ENCODE measurements around the gene PACSIN2.
A peak's percentile ranks its signal among the peaks of the same experiment; 100 is the strongest.
"Not testable (repeated sequence)": the region's sequence is repeated elsewhere in the genome, so short reads cannot be mapped to it uniquely, and the experiment has no call there.

The PACSIN2 gene

GRCh38 chr22:42991010-42991651 lies 23.8 kb downstream of the PACSIN2 start:
- peak; percentile 95 for DNase-seq

DNA sequence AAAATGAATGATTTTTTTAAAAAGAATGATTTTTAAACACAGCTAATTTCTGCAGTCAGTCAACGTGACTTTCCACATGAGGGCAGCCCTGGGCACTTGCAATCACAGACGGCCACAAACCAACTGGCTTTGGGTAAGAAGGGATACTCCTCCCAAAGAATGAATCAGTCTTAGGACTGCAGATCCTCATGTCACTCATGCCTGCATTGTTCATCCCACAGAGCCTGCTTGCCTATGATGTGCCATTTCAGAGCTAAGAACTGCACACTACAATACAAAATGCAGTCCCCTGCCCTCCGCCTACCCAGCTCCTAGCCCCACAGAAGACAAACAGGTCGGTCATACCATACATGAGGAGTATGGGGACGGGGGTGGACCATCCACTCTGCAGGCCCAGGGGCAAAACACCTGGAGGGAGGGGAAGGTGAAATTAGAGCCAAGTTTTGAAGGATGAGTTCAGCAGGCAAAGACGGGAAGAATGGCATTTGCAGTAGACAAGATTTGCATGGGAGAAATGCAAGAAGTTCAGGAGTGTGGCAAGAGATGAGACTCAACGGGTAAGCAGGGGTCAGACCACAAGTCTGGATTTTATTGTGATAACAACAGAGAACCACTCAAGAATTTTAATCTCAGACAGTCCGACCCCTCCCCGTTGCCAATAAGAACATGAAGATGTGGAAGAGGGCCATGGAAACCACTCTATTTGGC lies 24.7 kb downstream of the PACSIN2 start:
- DNase-seq = peak; percentile 93

GRCh38 chr22:42986115-42986514 lies 28.8 kb downstream of the PACSIN2 start:
- DNase-seq = no peak

DNA sequence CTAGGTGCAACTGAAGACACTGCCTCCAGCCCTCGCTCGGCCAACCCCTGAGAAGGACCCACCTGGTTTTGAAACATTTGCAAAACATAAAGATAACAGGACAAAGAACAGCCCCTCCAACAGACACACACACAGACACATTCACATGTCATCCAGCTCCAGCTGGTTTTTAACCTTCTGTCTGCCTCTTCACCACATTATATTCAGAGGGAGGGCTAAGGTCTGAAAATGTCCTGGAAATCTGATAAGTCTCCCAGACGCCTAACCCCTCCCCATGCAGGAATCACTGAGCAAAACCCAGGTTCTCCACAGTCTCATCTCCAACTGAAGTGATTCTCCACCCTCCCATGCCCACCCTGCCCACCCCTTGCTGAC lies 29.4 kb downstream of the PACSIN2 start:
- DNase-seq = no peak

DNA sequence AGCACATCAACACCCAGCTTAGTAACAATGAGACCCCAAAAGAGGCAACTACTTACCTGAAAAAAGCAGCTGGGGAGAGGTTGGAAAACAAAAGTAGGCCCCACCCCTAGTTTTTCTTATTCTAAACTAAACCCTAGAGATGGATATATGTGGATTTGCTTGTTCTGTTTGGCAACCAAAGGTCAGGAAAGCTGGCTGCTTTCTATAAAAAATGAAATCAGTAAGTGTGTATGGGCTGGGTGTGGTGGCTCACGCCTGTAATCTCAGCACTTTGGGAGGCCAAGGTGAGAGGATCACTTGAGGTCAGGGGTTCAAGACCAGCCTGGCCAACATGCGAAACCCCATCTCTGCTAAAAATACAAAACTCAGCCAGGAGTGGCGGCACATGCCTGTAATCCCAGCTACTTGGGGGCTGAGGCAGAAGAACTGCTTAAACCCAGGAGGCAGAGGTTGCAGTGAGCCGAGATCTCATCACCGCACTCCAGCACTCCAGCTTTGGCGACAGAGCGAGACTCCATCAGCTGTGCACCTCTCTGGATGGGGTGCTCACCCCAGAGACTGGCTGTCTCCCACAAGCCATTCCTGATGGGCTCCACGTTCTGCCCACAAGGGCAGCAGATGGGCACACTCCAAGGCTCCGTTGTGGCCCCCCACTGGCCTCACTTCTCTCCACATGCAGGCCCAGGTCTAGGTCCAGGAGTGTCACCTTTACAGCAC lies 30.0 kb downstream of the PACSIN2 start:
- DNase-seq = no peak

DNA sequence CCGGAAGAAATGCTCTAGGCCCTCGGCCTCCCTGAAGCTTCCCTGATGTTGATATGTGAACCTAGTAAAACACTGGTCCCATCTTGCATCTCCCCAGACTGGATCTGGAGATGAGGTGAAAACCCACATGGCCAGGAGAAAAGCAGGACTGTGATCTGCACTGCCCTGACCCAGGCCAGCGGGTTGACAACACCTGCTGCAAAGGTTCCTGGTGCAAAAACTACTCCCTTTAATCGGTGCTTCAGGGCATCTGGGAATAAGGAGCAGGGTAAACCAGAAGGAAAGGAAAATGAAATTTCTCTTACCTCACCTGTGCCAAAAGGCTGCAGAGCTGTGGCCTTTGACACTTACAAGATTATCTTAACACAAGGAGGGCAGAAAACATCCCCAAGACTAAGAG lies 30.6 kb downstream of the PACSIN2 start:
- DNase-seq = no peak

- no peak for DNase-seq
Measured at GRCh38 chr22:42983470-42983869, 31.5 kb downstream of the PACSIN2 start.

DNA sequence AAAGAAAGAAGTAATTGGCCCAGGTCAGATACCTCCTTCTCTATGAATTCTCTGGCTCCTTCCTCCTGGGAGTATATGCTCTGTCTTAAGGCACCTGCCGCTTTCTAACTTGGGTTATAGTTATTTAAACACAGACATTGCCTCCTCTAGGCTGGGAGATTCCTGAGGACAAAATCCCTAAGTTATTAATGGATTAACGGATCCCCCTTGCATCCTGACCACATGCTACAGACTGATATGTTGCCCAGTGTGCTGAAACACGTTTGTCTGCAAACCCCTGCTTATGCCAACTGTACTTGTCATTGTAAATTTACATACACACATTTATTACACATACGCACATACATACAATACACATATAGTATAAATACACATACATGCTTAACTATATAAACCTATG lies 35.3 kb downstream of the PACSIN2 start:
- DNase-seq = no peak

- no peak for DNase-seq
Measured at GRCh38 chr22:42978453-42979103, 36.4 kb downstream of the PACSIN2 start.

DNA sequence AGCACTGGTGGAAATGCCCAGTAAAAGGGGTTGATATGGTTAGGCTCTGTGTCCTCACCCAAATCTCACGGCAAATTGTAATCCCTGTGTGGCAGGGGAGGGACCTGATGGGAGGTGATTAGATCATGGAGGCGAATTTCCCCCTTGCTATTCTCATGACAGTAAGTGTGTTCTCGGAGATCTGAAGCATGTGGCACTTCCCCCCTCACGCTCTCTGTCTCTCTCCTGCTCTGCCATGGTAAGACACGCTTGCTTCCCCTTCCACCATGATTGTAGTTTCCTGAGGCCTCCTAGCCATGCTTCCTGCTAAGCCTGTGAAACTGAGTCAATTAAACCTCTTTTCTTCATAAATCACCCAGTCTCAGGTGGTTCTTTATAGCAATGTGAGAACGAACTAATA lies 37.4 kb downstream of the PACSIN2 start:
- no peak for DNase-seq

DNA sequence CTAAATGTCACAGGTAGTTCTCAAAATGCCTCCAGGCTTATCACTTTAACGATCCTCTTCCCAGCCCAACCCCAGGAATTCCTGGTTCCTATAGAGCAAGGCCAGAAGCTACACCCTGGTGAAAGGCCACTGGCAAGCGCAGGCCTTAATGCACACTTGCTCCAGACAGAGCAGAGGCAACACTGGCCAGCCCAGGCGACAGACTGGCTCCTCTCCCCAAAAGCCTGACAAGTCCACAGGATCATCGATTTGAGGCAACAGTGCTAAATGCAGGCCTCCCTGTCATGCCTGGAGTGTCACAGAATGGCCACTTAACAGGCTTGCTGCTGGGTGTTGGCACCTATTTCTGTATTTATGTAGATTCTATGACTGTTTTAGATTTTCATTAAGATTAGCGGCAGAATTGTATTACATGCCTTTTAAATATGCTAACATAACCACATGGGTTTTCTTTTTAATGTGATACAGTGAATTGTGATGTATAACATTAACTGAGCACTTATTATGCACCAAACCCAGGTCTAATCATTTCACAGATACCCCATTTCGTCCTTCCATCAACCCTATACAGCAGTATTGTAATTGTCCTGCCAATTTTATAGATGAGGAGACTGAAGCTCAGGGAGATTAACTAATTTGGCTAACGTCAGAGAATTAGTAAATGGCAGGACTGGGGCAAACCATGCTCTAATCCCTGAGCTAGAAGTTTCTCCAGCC lies 38.6 kb downstream of the PACSIN2 start:
- no peak for DNase-seq

GRCh38 chr22:42974223-42974622 lies 40.7 kb downstream of the PACSIN2 start:
- DNase-seq = no peak

DNA sequence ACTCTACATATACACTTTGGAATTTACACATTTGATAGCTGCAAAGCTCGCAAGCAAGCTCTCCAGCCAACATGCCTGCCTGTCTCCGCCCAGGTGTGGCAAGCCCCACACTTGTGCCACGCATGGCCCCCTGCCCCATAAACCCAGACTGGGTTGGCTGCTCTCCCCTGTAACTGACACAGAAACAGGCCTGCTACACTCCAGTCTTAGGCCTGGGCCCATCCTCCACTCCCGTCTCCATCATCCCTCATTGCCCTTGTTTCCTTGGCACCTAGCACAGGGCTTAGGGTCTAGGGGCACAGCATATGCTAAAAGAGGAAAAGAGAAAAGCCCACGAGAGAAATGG lies 41.4 kb downstream of the PACSIN2 start:
- DNase-seq = no peak

- no peak for DNase-seq
Measured at GRCh38 chr22:42972649-42973535, 42.1 kb downstream of the PACSIN2 start.

DNA sequence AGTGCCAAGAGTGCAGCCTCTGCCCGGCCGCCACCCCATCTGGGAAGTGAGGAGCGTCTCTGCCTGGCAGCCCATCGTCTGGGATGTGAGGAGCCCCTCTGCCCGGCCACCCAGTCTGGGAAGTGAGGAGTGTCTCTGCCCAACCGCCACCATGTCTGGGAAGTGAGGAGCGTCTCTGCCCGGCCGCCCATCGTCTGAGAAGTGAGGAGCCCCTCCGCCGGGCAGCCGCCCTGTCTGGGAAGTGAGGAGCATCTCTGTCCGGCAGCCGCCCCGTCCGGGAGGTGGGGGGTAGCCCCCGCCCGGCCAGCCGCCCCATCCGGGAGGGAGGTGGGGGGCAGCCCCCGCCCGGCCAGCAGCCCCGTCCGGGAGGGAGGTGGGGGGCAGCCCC lies 43.5 kb downstream of the PACSIN2 start:
- not testable (repeated sequence) for DNase-seq

- no peak for DNase-seq
Measured at GRCh38 chr22:42970029-42970428, 44.9 kb downstream of the PACSIN2 start.

DNA sequence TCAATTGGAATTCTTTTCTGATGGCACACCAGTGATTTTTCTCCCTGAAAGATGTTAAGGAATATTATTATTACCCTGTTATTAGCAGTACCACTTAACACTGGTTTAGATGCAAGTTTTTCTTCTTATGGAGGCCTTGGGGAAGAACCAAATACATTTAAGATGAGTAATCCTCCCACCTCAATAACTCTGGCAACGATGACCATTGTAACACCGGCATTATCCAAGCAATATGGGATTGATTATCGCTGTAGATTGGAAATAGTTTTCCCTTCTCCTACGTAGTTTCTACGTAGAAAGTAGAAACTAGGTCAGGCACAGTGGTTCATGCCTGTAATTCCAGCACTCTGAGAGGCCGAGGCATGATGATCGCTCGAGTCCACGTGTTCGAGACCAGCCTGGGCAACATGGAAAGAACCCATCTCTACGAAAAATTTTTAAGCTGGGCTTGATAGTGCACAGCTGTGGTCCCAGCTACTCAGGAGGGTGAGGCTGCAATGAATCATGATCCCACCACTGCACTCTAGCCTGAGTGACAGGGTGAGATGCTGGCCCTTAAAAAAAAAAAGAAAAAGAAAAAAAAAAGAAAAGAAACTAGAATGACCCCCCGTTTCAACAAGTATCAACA lies 45.5 kb downstream of the PACSIN2 start:
- DNase-seq = peak; percentile 64

GRCh38 chr22:42967933-42968332 lies 47.0 kb downstream of the PACSIN2 start:
- peak; percentile 33 for DNase-seq

- no peak for DNase-seq
Measured at GRCh38 chr22:42967005-42967404, 47.9 kb downstream of the PACSIN2 start.

GRCh38 chr22:42966497-42966896 lies 48.5 kb downstream of the PACSIN2 start:
- DNase-seq = no peak

GRCh38 chr22:42964994-42965699 lies 49.8 kb downstream of the PACSIN2 start:
- peak; percentile 65 for DNase-seq
